Tibial artery (tissue), 4 donors: Measurements from ENCODE around the gene STK32C.
A peak's percentile ranks its signal among the peaks of the same experiment; 100 is the strongest.

Experiments used
- DNase-seq, 2 donors: peaks; one replicate each; pipeline ENCODE4 v3.0.0-alpha.2; 2019
- H3K27ac ChIP-seq, 2 donors: fragments of 200-600 bp; sonication (generic) in 1 of 2; 1 replicate in 1 of 2; 2 replicates in 1 of 2; pipeline ENCODE4 v1.5.1; 2018 to 2019; ENCODE audit warnings: mild to moderate bottlenecking in 1 of 2
- H3K27me3 ChIP-seq, 2 donors: fragments of 200-600 bp; sonication (generic) in 1 of 2; one replicate each; pipeline versions ENCODE4 v1.5.1 to v1.6.0; 2016 to 2019
- H3K36me3 ChIP-seq, 3 donors: fragments of 200-600 bp; sonication (generic) in 2 of 3; one replicate each; pipeline ENCODE4 v1.5.1; 2016 to 2019; ENCODE audit warnings: mild to moderate bottlenecking in 2 of 3
- H3K4me1 ChIP-seq, 4 donors: fragments of 200-600 bp; sonication (generic) in 2 of 4; 1 replicate in 3 of 4; 2 replicates in 1 of 4; pipeline ENCODE4 v1.5.1; 2016 to 2019
- H3K4me3 ChIP-seq, 2 donors: fragments of 200-600 bp; sonication (generic) in 1 of 2; 1 replicate in 1 of 2; 2 replicates in 1 of 2; pipeline ENCODE4 v1.5.1; 2018 to 2019; ENCODE audit warnings: mild to moderate bottlenecking in 2 of 2
- H3K9me3 ChIP-seq, 3 donors: fragments of 200-600 bp; sonication (generic) in 1 of 3; one replicate each; pipeline ENCODE4 v1.5.1; 2016 to 2019
- intact Hi-C: fragments of 100-400 bp; cut with DNase I; formaldehyde crosslinking; loops from one replicate; pipeline ENCODE4 v1.15.0; 2023; ENCODE audit warnings: low total_unique reads
- TF ChIP-seq, protein P1 (sequence below), 2 experiments: fragments of 200-600 bp in 1 of 2; fragments of 450-650 bp in 1 of 2; IDR thresholded peaks; one replicate each; pipeline ENCODE4 v1.5.1; 2017 to 2019; ENCODE audit warnings: antibody characterized with exemption in 2 of 2, mild to moderate bottlenecking in 1 of 2, moderate library complexity in 1 of 2

The STK32C gene

DNA sequence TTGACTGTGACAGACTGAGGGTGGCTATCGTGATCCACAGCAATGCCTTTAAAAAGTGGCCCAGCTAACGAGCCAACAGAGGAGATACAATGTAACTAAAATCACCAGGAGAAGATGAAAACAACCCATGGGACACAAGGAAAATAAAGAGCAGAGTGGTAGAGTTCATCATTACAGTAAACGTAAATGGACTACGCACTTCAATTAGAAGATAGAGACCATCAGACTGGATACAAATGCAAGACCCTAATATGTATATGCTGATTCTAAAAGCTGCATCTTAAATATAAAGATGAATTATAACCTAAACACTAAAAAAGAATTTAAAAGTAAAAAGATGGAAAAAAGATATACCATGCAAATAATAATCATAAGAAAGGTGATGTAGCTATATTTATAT lies 6.6 kb upstream of the STK32C start:
- no peak overlapping the region for H3K4me3 ChIP-seq
- no peaks in the 10 kb centered on the region for H3K9me3 ChIP-seq
- TF ChIP-seq, protein P1, sequence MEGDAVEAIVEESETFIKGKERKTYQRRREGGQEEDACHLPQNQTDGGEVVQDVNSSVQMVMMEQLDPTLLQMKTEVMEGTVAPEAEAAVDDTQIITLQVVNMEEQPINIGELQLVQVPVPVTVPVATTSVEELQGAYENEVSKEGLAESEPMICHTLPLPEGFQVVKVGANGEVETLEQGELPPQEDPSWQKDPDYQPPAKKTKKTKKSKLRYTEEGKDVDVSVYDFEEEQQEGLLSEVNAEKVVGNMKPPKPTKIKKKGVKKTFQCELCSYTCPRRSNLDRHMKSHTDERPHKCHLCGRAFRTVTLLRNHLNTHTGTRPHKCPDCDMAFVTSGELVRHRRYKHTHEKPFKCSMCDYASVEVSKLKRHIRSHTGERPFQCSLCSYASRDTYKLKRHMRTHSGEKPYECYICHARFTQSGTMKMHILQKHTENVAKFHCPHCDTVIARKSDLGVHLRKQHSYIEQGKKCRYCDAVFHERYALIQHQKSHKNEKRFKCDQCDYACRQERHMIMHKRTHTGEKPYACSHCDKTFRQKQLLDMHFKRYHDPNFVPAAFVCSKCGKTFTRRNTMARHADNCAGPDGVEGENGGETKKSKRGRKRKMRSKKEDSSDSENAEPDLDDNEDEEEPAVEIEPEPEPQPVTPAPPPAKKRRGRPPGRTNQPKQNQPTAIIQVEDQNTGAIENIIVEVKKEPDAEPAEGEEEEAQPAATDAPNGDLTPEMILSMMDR (IDR thresholded peaks at IDR 0.05) = no peak
- no peak overlapping the region for H3K27ac ChIP-seq
- intact Hi-C loops = no loop called here
- no peaks in the 10 kb centered on the region for H3K4me1 ChIP-seq
- no peak for DNase-seq
- no peaks in the 10 kb centered on the region for H3K36me3 ChIP-seq
- peaks cover 0 to 2% of the 10 kb centered on the region in 2 donors for H3K27me3 ChIP-seq

DNA sequence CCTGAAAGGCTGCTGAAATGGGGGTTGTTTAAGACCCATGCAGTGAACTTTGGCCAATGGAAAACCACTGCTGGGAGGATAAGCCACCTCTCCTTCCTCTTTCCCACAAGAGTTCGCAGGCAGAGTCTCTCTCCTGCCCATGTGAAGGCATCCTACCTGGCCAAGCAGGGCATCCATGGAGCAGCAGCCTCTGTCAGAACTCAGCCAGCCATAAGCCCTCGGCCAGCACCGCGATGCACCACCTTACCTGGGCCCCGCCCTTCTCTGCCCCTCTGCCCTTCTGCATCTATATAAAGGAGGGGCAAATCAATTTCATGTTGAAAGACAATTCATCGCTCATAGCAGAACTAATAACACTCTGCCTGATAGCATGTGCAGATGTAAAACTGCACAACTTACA lies 6.1 kb upstream of the STK32C start:
- H3K9me3 ChIP-seq = no peaks in the 10 kb centered on the region
- no peaks in the 10 kb centered on the region for H3K36me3 ChIP-seq
- H3K4me1 ChIP-seq = peaks cover 0 to 4% (median 3%) of the 10 kb centered on the region in 4 donors
- H3K4me3 ChIP-seq = no peak overlapping the region
- H3K27me3 ChIP-seq = peaks cover 0 to 2% of the 10 kb centered on the region in 2 donors
- no peak for DNase-seq
- intact Hi-C loops = no loop called here
- H3K27ac ChIP-seq = no peak overlapping the region
- TF ChIP-seq, protein P1 (IDR thresholded peaks at IDR 0.05) = no peak

DNA sequence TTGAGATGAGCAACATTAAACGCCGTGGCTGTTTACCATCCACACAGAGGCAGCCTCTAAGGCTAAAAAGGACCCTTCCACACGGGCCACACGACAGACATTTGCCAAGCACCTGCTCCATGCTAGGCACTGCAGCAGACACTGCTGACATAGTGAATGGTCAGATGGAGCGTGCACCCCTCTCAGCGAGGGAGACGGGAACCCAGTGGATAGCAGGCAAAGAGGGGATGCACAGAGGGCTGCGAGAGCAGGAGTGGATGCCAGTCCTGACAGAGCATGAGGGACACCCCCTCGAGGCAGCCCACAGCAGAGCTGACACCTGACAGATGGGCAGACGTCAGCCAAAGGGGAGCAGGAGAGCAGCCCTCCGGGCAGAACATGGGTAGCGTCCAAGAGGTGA lies 5.6 kb upstream of the STK32C start:
- H3K27ac ChIP-seq = no peak overlapping the region
- no peaks in the 10 kb centered on the region for H3K36me3 ChIP-seq
- intact Hi-C loops = no loop called here
- H3K9me3 ChIP-seq = no peaks in the 10 kb centered on the region
- peaks cover 0 to 2% of the 10 kb centered on the region in 2 donors for H3K27me3 ChIP-seq
- DNase-seq = no peak
- TF ChIP-seq, protein P1 (IDR thresholded peaks at IDR 0.05) = no peak
- H3K4me1 ChIP-seq = peaks cover 0 to 8% (median 7%) of the 10 kb centered on the region in 4 donors
- H3K4me3 ChIP-seq = no peak overlapping the region

DNA sequence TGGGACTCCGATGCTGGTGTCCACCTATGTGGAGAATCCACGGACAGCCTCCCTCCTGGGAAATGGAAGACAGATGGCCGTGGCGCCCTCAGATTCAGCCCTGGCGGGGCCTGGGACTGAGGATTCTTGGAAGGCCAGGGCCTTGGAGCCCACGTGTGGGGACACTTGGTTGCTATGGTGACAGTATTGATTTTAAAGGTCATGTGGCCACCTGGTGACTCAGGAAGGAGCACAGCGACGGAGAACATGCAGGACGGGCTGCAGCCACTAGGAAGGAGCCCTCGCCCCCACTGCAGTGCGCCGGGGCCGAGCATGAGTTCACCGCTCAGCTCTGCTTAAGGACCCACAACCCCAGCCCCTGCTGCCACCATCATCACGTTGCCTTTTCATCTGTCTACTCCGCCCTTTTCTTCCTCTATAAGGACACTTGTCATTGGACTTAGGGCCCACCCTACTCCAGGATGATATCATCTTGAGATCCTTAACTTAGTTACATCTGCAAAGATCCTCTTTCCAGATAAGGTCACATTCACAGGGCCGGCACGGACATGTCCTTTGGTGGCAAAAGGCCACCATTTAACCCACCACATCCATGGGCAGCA lies 3.7 kb upstream of the STK32C start:
- Histone ChIP-seq H3K4me3 (no peak overlapping the region), H3K36me3 (no peaks in the 10 kb centered on the region), H3K27ac (no peak overlapping the region), H3K9me3 (no peaks in the 10 kb centered on the region), H3K27me3 (peaks cover 0 to 2% of the 10 kb centered on the region in 2 donors), H3K4me1 (peaks cover 0 to 18% (median 15%) of the 10 kb centered on the region in 4 donors)
- intact Hi-C loops = no loop called here
- DNase-seq = peak in 1 of 2 donors; percentile 57
- TF ChIP-seq, protein P1 (IDR thresholded peaks at IDR 0.05) = no peak

DNA sequence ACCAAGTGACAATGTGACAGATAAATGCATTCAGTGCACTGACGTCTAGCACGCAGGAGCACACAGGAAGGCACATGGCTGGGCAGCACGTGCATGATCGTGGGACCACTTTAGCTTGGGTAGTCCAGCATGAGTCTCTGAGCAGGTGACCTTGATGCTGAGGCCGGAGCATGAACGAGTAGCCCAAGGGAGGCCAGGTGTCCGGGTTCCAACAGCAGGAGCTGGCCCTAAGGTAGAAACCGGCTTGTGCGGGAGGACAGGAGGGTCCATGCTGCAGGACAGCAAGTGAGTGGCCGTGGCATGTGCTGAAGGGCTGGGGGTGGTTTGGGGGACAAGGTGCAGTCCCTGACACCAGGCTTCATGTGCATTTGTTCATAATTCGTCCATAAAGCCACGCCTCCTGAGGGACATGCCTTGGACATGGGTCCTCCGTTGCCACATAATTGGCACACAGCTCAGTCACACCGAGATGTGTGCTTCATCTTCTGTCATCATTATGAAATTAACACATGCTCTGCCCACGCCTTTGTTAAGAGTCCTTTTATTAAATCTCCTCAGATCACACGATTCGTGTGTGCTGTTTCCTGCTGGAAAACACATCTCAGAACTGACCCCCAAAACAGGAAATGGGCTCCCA lies 3.1 kb upstream of the STK32C start:
- TF ChIP-seq, protein P1 (IDR thresholded peaks at IDR 0.05) = no peak
- DNase-seq = peak in 1 of 2 donors; percentile 50
- peaks cover 0 to 19% (median 15%) of the 10 kb centered on the region in 4 donors for H3K4me1 ChIP-seq
- H3K27ac ChIP-seq = no peak overlapping the region
- H3K27me3 ChIP-seq = peaks cover 0 to 2% of the 10 kb centered on the region in 2 donors
- intact Hi-C loops = no loop called here
- H3K9me3 ChIP-seq = no peaks in the 10 kb centered on the region
- no peaks in the 10 kb centered on the region for H3K36me3 ChIP-seq
- no peak overlapping the region for H3K4me3 ChIP-seq
